Measurements from ENCODE around the gene PDE9A.
A peak's percentile ranks its signal among the peaks of the same experiment; 100 is the strongest.
"Not testable (repeated sequence)": the region's sequence is repeated elsewhere in the genome, so short reads cannot be mapped to it uniquely, and the experiment has no call there.

The PDE9A gene

GRCh38 chr21:42785666-42786427 lies 132.4 kb downstream of the PDE9A start:
- Mint-ChIP-seq H3K36me3 (no peaks in the 10 kb centered on the region), H3K4me3 (no peak overlapping the region), H3K27me3 (peaks cover 14 to 23% of the 10 kb centered on the region in 2 donors), H3K9me3 (peaks cover 0 to 1% of the 10 kb centered on the region in 2 donors), H3K27ac (no peak overlapping the region), H3K4me1 (peaks cover 26 to 45% of the 10 kb centered on the region in 2 donors)
- no peak for ATAC-seq (replicated peaks)
- DNase-seq: no peak

DNA sequence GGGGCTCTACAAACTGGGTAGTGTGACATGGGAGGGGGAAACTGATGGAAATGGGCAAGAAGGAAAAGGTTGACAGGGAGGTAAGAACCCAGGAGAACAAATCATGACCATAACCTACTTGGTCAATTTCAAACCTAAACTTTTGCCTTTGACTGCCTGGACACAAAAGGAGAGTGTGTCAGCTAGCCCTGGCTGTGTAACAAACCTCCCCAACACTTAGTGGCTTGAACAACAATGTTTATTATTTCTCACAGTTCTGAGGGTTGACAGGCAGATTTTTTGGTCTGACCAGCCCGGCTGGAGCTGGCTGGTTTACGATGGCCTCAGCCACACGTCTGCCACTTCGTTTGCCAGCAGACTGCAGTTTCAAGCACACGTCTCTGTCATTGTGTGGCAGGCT lies 133.5 kb downstream of the PDE9A start:
- ATAC-seq (replicated peaks) (no peak), DNase-seq (no peak)
- H3K9me3 Mint-ChIP-seq: peaks cover 0 to 1% of the 10 kb centered on the region in 2 donors
- H3K4me1 Mint-ChIP-seq: peaks cover 18 to 35% of the 10 kb centered on the region in 2 donors
- H3K4me3 Mint-ChIP-seq: no peak overlapping the region
- H3K36me3 Mint-ChIP-seq: no peaks in the 10 kb centered on the region
- H3K27ac Mint-ChIP-seq: no peak overlapping the region
- H3K27me3 Mint-ChIP-seq: peaks cover 9 to 12% of the 10 kb centered on the region in 2 donors

DNA sequence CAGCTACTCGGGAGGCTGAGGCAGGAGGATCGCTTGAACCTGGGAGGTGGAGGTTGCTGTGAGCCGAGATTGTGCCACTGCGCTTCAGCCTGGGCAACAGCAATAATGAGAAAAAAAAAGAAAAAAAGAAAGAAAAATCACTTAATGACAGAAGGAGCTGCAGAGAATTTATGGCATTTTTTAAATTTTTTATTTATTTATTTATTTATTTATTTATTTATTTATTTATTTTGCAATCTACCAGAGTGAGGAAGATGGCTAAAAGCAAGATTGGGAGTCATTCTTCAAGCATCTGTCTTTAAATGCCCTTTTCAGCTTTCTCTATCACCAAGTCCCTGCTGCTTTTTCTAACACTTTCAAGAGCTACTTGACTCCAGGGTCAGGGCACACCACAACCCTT lies 134.2 kb downstream of the PDE9A start:
- Mint-ChIP-seq H3K36me3 (no peaks in the 10 kb centered on the region), H3K27ac (no peak overlapping the region), H3K4me1 (peaks cover 16 to 28% of the 10 kb centered on the region in 2 donors), H3K9me3 (peaks cover 0 to 1% of the 10 kb centered on the region in 2 donors), H3K4me3 (no peak overlapping the region), H3K27me3 (peaks cover 3 to 5% of the 10 kb centered on the region in 2 donors)
- ATAC-seq (replicated peaks) (no peak), DNase-seq (no peak)

- H3K27ac Mint-ChIP-seq: no peak overlapping the region
- no peak overlapping the region for H3K4me3 Mint-ChIP-seq
- peaks cover 0 to under 1% of the 10 kb centered on the region in 2 donors for H3K4me1 Mint-ChIP-seq
- no peaks in the 10 kb centered on the region for H3K36me3 Mint-ChIP-seq
- DNase-seq (no peak), ATAC-seq (replicated peaks) (no peak)
- peaks cover 0 to 1% of the 10 kb centered on the region in 2 donors for H3K9me3 Mint-ChIP-seq
- no peaks in the 10 kb centered on the region for H3K27me3 Mint-ChIP-seq
Observed at GRCh38 chr21:42790520-42791065, 137.2 kb downstream of the PDE9A start.

DNA sequence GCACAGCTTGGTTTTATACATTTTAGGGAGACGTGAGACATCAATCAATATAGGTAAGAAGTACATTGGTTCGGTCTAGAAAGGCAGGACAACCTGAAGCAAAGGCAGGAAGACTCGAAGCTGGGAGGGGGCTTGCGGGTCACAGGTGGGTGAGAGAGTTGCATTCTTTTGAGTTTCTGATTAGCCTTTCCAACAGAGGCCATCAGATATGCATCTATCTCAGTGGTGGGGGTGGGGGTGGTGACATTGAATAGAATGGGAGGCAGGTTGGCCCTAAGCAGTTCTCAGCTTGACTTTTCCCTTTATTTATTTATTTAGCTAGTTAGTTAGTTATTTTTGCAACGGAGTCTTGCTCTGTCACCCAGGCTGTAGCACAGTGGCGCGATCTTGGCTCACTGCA lies 140.4 kb downstream of the PDE9A start:
- DNase-seq (no peak), ATAC-seq (replicated peaks) (no peak)
- Mint-ChIP-seq H3K27me3 (no peaks in the 10 kb centered on the region), H3K27ac (no peak overlapping the region), H3K4me3 (no peak overlapping the region), H3K9me3 (no peaks in the 10 kb centered on the region), H3K36me3 (no peaks in the 10 kb centered on the region), H3K4me1 (no peaks in the 10 kb centered on the region)

- H3K27me3 Mint-ChIP-seq: no peaks in the 10 kb centered on the region
- H3K27ac Mint-ChIP-seq: no peak overlapping the region
- no peaks in the 10 kb centered on the region for H3K36me3 Mint-ChIP-seq
- H3K4me3 Mint-ChIP-seq: no peak overlapping the region
- peaks cover 2 to 4% of the 10 kb centered on the region in 2 donors for H3K4me1 Mint-ChIP-seq
- H3K9me3 Mint-ChIP-seq: peaks cover 0 to 2% of the 10 kb centered on the region in 2 donors
- DNase-seq: no peak
- ATAC-seq (replicated peaks): no peak
Observed at GRCh38 chr21:42794551-42794950, 141.1 kb downstream of the PDE9A start.

DNA sequence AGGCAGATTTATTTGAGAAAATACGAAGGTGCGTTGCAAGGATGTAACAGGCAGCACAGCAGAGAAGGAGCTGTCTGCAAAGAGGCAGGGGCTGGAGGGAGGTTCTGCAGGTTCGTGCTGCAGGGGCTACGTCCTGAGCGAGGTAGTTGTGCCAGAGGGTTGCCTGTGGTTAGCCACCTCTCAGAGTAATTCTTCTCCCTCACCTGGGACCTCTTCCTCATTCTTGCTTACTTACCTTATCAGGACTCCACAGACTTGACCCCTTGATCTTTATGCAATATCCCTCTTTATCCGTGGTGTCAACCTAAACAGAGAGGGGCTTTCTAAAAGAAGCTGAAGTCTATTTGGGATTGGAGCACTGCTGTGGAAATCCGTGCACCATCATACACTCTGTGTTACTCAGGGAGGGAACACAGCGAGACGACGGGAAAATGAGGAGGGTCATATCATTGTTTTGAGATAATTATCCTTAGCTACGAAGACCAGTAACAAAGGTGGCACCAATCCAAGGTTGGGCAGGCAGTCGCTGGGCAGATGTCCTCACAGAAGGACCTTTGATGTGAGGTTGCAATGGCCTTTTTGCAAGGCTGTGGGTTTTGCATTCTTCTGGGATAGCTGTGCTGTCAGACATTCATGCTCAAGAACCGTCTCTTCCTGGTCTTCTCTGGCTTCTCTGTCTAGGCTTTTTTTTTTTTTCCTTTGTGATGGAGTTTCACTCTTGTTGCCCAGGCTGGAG lies 143.1 kb downstream of the PDE9A start:
- H3K36me3 Mint-ChIP-seq: no peaks in the 10 kb centered on the region
- H3K9me3 Mint-ChIP-seq: peaks cover 0 to 3% of the 10 kb centered on the region in 2 donors
- no peak overlapping the region for H3K4me3 Mint-ChIP-seq
- ATAC-seq (replicated peaks): no peak
- DNase-seq: no peak
- no peaks in the 10 kb centered on the region for H3K27me3 Mint-ChIP-seq
- peaks cover 10 to 17% of the 10 kb centered on the region in 2 donors for H3K4me1 Mint-ChIP-seq
- no peak overlapping the region for H3K27ac Mint-ChIP-seq

DNA sequence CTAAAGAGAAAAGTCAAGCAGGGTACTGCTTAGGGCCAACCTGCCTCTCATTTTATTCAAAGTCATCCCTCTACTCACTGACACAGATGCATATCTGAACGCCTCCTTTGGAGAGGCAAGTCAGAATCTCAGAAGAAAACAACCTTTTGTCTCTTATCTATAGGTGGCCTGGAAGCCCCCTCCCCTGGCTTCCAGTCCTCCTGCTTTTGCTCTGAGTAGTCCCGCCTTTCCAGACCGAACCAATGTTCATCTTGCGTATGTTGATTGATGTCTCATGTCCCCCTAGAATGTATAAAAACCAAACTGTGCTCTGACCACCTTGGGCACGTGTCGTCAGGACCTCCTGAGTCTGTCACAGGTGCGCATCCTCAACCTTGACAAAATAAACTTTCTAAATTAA lies 144.1 kb downstream of the PDE9A start:
- DNase-seq (no peak), ATAC-seq (replicated peaks) (no peak)
- Mint-ChIP-seq H3K4me1 (peaks cover 10 to 17% of the 10 kb centered on the region in 2 donors), H3K27me3 (no peaks in the 10 kb centered on the region), H3K36me3 (no peaks in the 10 kb centered on the region), H3K9me3 (peaks cover 0 to 3% of the 10 kb centered on the region in 2 donors), H3K27ac (no peak overlapping the region), H3K4me3 (no peak overlapping the region)

GRCh38 chr21:42798106-42798505 lies 144.7 kb downstream of the PDE9A start:
- Mint-ChIP-seq H3K27ac (no peak overlapping the region), H3K27me3 (no peaks in the 10 kb centered on the region), H3K4me1 (peaks cover 10 to 17% of the 10 kb centered on the region in 2 donors), H3K36me3 (no peaks in the 10 kb centered on the region), H3K9me3 (peaks cover 0 to 3% of the 10 kb centered on the region in 2 donors), H3K4me3 (no peak overlapping the region)
- ATAC-seq (replicated peaks) (no peak), DNase-seq (no peak)

DNA sequence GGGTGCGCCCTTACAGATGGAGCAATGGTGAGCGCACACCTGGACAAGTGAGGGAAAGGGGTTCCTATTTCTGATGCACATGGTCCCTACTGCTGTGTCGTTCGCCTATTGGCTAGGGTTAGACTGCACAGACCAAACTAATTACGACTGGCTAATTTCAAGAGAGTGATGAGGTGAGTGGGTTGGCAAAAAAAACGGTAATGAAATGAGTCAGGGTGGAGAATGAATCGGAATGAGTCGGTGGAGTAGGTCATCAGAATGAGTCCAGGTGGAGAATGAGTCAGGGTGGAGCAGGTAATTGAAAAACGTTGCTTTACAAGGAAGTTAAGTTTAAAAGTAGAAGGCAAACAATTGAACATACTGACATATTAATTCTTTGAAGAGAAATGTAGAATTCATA lies 146.1 kb downstream of the PDE9A start:
- no peaks in the 10 kb centered on the region for H3K27me3 Mint-ChIP-seq

DNA sequence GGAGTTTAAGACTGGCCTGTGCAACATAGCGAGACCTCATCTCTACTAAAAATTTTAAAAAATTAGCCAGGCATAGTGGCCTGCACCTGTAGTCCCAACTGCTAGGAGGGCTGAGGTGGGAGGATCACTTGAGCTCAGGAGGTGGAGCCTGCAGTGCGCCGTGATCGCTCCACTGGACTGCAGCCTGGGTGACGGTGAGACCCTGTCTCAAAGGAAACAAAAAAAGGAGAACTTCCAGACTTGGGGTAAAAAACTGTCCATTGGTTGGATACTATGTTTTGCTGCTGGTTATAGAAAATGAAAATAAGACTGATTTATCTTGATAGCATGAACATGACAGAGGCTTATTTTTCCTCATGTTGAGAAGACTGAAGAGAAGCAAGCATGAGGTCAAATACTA lies 146.5 kb downstream of the PDE9A start:
- H3K4me1 Mint-ChIP-seq: peaks cover 10 to 17% of the 10 kb centered on the region in 2 donors
- ATAC-seq (replicated peaks) (peak; percentile 92), DNase-seq (peak; percentile 53)
- H3K27ac Mint-ChIP-seq: peak overlapping the region; percentile 6
- no peaks in the 10 kb centered on the region for H3K36me3 Mint-ChIP-seq
- H3K27me3 Mint-ChIP-seq: no peaks in the 10 kb centered on the region
- peak overlapping the region; percentile 15 to 46 for H3K4me3 Mint-ChIP-seq
- peaks cover 0 to 3% of the 10 kb centered on the region in 2 donors for H3K9me3 Mint-ChIP-seq

More for the DNA sequence above, 146.1 kb downstream of the PDE9A start:
- Mint-ChIP-seq H3K9me3 (peaks cover 0 to 3% of the 10 kb centered on the region in 2 donors), H3K36me3 (no peaks in the 10 kb centered on the region), H3K27ac (peak overlapping the region; percentile 6), H3K4me1 (peaks cover 10 to 17% of the 10 kb centered on the region in 2 donors), H3K4me3 (peak overlapping the region; percentile 1 to 29)
- ATAC-seq (replicated peaks) (peak; percentile 88 to 90), DNase-seq (peak; percentile 53)

DNA sequence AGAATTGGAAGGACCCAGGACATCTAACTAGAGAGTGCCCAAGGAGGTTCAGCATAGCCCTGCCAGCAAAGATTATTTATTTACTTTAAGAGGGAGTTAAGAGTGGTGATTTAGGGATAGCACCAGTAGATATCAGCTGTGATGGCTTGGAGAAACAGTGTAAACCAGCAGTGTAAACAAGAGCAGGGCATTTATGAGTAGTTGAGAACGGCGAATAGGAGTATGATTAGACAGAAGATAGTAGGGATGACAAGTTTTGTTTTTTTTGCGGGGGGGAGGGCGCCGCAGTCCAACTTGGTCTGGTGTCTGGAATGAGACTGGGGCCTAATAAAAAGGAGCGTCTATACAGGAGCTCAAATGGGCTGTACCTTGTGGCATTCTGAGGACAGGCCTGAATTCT lies 148.2 kb downstream of the PDE9A start:
- not testable (repeated sequence) for H3K27ac Mint-ChIP-seq; ATAC-seq (replicated peaks); H3K27me3 Mint-ChIP-seq; DNase-seq; H3K9me3 Mint-ChIP-seq; H3K36me3 Mint-ChIP-seq; H3K4me3 Mint-ChIP-seq
- H3K4me1 Mint-ChIP-seq: peaks cover 11 to 29% of the 10 kb centered on the region in 2 donors

DNA sequence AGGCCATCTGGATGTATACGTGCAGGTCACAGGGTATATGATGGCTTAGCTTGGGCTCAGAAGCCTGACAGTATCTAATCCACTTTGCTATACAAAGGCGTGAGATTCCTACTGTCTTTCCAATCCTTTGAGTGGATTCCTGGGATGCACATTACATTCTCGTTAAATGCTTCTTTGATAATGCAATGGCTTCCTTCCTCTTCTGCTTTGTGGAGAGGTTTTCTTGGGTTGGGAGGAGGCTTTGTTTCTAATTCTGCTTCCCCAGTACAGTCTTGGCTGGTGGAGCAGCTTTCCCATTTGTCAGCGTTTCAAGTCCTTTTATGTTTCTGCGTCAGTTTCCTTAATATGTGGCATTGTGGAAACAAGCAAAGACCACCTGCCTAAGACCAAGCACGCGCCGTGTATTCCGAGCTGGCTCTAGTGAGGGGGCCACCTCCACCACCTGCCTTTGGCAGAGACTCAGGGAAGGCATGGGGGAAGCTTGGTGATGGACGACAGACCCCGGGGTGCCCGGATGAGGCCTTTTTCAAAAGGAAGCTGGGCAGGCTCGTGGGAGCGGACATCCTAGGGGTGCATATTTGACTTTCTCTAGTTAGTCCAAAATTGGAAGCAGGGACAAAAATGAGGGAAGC lies 153.2 kb downstream of the PDE9A start:
- DNase-seq: no peak
- Mint-ChIP-seq H3K36me3 (no peaks in the 10 kb centered on the region), H3K9me3 (no peaks in the 10 kb centered on the region), H3K4me1 (peaks cover 2 to 12% of the 10 kb centered on the region in 2 donors), H3K4me3 (no peak overlapping the region), H3K27me3 (peaks cover 0 to 4% of the 10 kb centered on the region in 2 donors), H3K27ac (no peak overlapping the region)
- no peak for ATAC-seq (replicated peaks)

DNA sequence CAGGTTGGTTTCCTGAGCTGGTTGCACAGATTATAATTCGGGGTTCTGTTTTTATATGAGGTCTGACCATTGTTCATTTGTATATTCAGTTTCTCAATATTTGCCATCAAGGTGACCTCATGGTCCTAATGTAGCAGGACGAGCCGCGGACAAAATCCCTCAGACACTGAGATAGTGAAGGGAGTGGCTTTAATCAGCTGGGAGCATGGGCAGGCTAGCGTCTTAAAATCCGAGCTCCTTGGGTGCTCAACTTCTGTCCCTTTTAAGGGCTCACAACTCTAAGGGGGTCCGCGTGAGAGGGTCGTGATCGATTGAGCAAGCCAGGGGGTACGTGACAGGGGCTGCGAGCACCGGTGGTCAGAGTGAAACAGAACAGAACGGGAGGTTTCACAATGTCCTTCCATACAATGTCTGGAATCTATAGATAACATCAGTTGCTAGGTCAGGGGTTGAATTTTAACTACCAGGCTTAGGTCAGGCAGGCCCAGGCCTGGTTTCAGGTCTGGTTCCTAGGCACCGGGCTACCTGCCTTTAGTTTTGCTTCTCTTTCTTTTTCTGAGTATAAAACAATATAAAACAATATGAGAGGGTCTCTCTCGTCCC lies 154.0 kb downstream of the PDE9A start:
- ATAC-seq (replicated peaks): peak in 1 of 2 donors; percentile 5
- H3K36me3 Mint-ChIP-seq, H3K4me3 Mint-ChIP-seq, H3K9me3 Mint-ChIP-seq, H3K27me3 Mint-ChIP-seq, DNase-seq: not testable (repeated sequence)
- Mint-ChIP-seq H3K4me1 (peaks cover 2 to 17% of the 10 kb centered on the region in 2 donors), H3K27ac (peak overlapping the region; percentile 52)

Measured in stimulated activated naive B cell treated with anti-CD40 and anti-IgM and Interleukin-4, amounts not matched to agents 10 μg/mL and 1 μg/mL and 100 μg/mL, for 72 hours (primary cell).